ENCODE measurements around the gene OPCML.

GRCh38 chr11:133480722-133481121 is 51.6 kb downstream of the OPCML start:
- TF ChIP-seq EZH2 (IDR thresholded peaks at IDR 0.05; ENCODE audit: low read depth, unreplicated experiment) = no peak
- TF ChIP-seq, protein P1, sequence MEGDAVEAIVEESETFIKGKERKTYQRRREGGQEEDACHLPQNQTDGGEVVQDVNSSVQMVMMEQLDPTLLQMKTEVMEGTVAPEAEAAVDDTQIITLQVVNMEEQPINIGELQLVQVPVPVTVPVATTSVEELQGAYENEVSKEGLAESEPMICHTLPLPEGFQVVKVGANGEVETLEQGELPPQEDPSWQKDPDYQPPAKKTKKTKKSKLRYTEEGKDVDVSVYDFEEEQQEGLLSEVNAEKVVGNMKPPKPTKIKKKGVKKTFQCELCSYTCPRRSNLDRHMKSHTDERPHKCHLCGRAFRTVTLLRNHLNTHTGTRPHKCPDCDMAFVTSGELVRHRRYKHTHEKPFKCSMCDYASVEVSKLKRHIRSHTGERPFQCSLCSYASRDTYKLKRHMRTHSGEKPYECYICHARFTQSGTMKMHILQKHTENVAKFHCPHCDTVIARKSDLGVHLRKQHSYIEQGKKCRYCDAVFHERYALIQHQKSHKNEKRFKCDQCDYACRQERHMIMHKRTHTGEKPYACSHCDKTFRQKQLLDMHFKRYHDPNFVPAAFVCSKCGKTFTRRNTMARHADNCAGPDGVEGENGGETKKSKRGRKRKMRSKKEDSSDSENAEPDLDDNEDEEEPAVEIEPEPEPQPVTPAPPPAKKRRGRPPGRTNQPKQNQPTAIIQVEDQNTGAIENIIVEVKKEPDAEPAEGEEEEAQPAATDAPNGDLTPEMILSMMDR (conservative IDR thresholded peaks at IDR 0.05; ENCODE audit: low read depth in 2 of 2) = no peak
- TF ChIP-seq POLR2AphosphoS5 (IDR thresholded peaks at IDR 0.05; ENCODE audit: low read depth) = no peak
- TF ChIP-seq EZH2phosphoT487 (IDR thresholded peaks at IDR 0.05; ENCODE audit: unreplicated experiment) = no peak
- TF ChIP-seq CREB1 (CRISPR knock-in tag; IDR thresholded peaks at IDR 0.05; ENCODE audit: low read depth) = no peak
- no peak for TF ChIP-seq REST (IDR thresholded peaks at IDR 0.05; ENCODE audit: unreplicated experiment)
- no peak for TF ChIP-seq NANOG (IDR thresholded peaks at IDR 0.05; ENCODE audit: borderline replicate concordance)

Measured in GM23338 (cell line).